Measurements from ENCODE around the gene CAMSAP1.

- TF ChIP-seq, protein P1, sequence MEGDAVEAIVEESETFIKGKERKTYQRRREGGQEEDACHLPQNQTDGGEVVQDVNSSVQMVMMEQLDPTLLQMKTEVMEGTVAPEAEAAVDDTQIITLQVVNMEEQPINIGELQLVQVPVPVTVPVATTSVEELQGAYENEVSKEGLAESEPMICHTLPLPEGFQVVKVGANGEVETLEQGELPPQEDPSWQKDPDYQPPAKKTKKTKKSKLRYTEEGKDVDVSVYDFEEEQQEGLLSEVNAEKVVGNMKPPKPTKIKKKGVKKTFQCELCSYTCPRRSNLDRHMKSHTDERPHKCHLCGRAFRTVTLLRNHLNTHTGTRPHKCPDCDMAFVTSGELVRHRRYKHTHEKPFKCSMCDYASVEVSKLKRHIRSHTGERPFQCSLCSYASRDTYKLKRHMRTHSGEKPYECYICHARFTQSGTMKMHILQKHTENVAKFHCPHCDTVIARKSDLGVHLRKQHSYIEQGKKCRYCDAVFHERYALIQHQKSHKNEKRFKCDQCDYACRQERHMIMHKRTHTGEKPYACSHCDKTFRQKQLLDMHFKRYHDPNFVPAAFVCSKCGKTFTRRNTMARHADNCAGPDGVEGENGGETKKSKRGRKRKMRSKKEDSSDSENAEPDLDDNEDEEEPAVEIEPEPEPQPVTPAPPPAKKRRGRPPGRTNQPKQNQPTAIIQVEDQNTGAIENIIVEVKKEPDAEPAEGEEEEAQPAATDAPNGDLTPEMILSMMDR (IDR thresholded peaks at IDR 0.05; ENCODE audit: borderline replicate concordance, extremely low read depth, low read length, poor library complexity, severe bottlenecking), result no peak
- TF ChIP-seq EZH2 (IDR thresholded peaks at IDR 0.05; ENCODE audit: borderline replicate concordance, low read depth, low read length, severe bottlenecking), result no peak
Observed at GRCh38 chr9:135794361-135794885, 112.9 kb downstream of the CAMSAP1 start.
